GM12872 (cell line): Measurements from ENCODE around the gene SWT1.

Source experiments
- CTCF ChIP-seq: IDR thresholded peaks from 3 replicates; pipeline ENCODE4 v1.5.1; 2011; ENCODE audit warnings: low read depth, mild to moderate bottlenecking, low read length, moderate library complexity; ENCODE audit not compliant: insufficient read depth

Gene SWT1

GRCh38 chr1:185224132-185224531 is 67.2 kb downstream of the SWT1 start:
- no peak for TF ChIP-seq CTCF

GRCh38 chr1:185227161-185227560 is 70.2 kb downstream of the SWT1 start:
- no peak for TF ChIP-seq CTCF

GRCh38 chr1:185228979-185229378 is 72.0 kb downstream of the SWT1 start:
- TF ChIP-seq CTCF: no peak

GRCh38 chr1:185229981-185230380 is 73.0 kb downstream of the SWT1 start:
- no peak for TF ChIP-seq CTCF

GRCh38 chr1:185232874-185233273 is 75.9 kb downstream of the SWT1 start:
- TF ChIP-seq CTCF: no peak

- no peak for TF ChIP-seq CTCF
These were observed 80.7 kb downstream of the SWT1 start for GRCh38 chr1:185237661-185238060.

GRCh38 chr1:185238447-185238846 is 81.5 kb downstream of the SWT1 start:
- peak; percentile 26; the same call in 1 of the 3 replicates for TF ChIP-seq CTCF

GRCh38 chr1:185239861-185240260 is 82.9 kb downstream of the SWT1 start:
- TF ChIP-seq CTCF: no peak
